Esophagus squamous epithelium (tissue), 4 donors: Measurements from ENCODE around the gene PHEX.

ENCODE experiments used
- POLR2A ChIP-seq, 4 donors: fragments of 450-650 bp; IDR thresholded peaks; one replicate each; pipeline ENCODE4 v1.6.1; 2017; ENCODE audit warnings: antibody characterized with exemption in 4 of 4, mild to moderate bottlenecking in 4 of 4, moderate library complexity in 3 of 4
- TF ChIP-seq, protein P1 (sequence below), 6 experiments: fragments of 450-650 bp in 4 of 6; fragments of 200-600 bp in 2 of 6; sonication (generic) in 2 of 6; IDR thresholded peaks; one replicate each; pipeline ENCODE4 v1.5.1; 2016 to 2019; ENCODE audit warnings: antibody characterized with exemption in 6 of 6, mild to moderate bottlenecking in 4 of 6, moderate library complexity in 4 of 6

DNA sequence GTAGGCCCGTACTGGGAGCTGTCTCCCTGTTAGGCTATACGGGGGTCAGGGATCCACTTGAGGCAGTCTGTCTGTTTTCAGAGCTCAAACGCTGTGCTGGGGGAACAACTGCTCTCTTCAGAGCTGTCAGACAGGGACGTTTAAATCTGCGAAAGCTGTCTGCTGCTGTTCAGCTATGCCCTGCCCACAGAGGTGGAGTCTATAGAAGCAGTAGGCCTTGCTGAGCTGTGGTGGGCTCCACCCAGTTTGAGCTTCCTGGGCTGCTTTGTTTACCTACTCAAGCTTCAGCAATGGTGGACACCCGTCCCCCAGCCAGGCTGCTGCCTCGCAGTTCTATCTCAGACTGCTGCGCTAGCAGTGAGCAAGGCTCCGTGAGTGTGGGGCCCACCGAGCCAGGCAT, 27.3 kb upstream of the PHEX start:
- TF ChIP-seq, protein P1, sequence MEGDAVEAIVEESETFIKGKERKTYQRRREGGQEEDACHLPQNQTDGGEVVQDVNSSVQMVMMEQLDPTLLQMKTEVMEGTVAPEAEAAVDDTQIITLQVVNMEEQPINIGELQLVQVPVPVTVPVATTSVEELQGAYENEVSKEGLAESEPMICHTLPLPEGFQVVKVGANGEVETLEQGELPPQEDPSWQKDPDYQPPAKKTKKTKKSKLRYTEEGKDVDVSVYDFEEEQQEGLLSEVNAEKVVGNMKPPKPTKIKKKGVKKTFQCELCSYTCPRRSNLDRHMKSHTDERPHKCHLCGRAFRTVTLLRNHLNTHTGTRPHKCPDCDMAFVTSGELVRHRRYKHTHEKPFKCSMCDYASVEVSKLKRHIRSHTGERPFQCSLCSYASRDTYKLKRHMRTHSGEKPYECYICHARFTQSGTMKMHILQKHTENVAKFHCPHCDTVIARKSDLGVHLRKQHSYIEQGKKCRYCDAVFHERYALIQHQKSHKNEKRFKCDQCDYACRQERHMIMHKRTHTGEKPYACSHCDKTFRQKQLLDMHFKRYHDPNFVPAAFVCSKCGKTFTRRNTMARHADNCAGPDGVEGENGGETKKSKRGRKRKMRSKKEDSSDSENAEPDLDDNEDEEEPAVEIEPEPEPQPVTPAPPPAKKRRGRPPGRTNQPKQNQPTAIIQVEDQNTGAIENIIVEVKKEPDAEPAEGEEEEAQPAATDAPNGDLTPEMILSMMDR (IDR thresholded peaks at IDR 0.05): no peak
- TF ChIP-seq POLR2A (IDR thresholded peaks at IDR 0.05): no peak
